Activated CD4-positive, CD25-positive, alpha-beta regulatory T cell treated with anti-CD3 and anti-CD28 coated beads, Interleukin-2, amount 50 U/mL, for 24 hours (primary cell): Measurements from ENCODE around the gene PTPRM.
A peak's percentile ranks its signal among the peaks of the same experiment; 100 is the strongest.

ENCODE experiments used
- ATAC-seq, 2 donors: fragments of 150-1000 bp; cut with Tn5 transposase; one replicate each; pipeline ENCODE4 v1.10.0; 2021; ENCODE audit warnings: mild to moderate bottlenecking in 1 of 2, moderate library complexity in 1 of 2

The PTPRM gene

GRCh38 chr18:7567474-7568425 lies 634 bp downstream of the PTPRM start:
- ATAC-seq, result peak in 1 of 2 donors; percentile 8

- ATAC-seq, result no peak
Observed at GRCh38 chr18:7568426-7568825, 1.3 kb downstream of the PTPRM start.

- ATAC-seq, result no peak
Observed at GRCh38 chr18:7571626-7572025, 4.5 kb downstream of the PTPRM start.

- no peak for ATAC-seq
Observed at GRCh38 chr18:7572822-7573221, 5.7 kb downstream of the PTPRM start.

GRCh38 chr18:7575465-7576028 lies 8.4 kb downstream of the PTPRM start:
- no peak for ATAC-seq

GRCh38 chr18:7576077-7576476 lies 9.0 kb downstream of the PTPRM start:
- ATAC-seq, result no peak

GRCh38 chr18:7576685-7577084 lies 9.6 kb downstream of the PTPRM start:
- no peak for ATAC-seq

GRCh38 chr18:7577706-7578105 lies 10.6 kb downstream of the PTPRM start:
- ATAC-seq, result no peak

GRCh38 chr18:7579176-7579917 lies 12.2 kb downstream of the PTPRM start:
- no peak for ATAC-seq

- no peak for ATAC-seq
Observed at GRCh38 chr18:7579918-7580542, 12.9 kb downstream of the PTPRM start.

GRCh38 chr18:7584646-7585275 lies 17.6 kb downstream of the PTPRM start:
- ATAC-seq, result no peak

GRCh38 chr18:7585276-7585670 lies 18.2 kb downstream of the PTPRM start:
- ATAC-seq, result no peak

- no peak for ATAC-seq
Observed at GRCh38 chr18:7586379-7586778, 19.3 kb downstream of the PTPRM start.

GRCh38 chr18:7590826-7591560 lies 23.9 kb downstream of the PTPRM start:
- no peak for ATAC-seq

GRCh38 chr18:7592305-7593071 lies 25.4 kb downstream of the PTPRM start:
- ATAC-seq, result no peak

- ATAC-seq, result no peak
Observed at GRCh38 chr18:7593218-7593819, 26.2 kb downstream of the PTPRM start.

- ATAC-seq, result no peak
Observed at GRCh38 chr18:7596147-7596546, 29.0 kb downstream of the PTPRM start.

- no peak for ATAC-seq
Observed at GRCh38 chr18:7597500-7597899, 30.4 kb downstream of the PTPRM start.

GRCh38 chr18:7598167-7599047 lies 31.3 kb downstream of the PTPRM start:
- no peak for ATAC-seq

- ATAC-seq, result no peak
Observed at GRCh38 chr18:7600036-7600435, 32.9 kb downstream of the PTPRM start.
